ENCODE results near the gene ARHGAP28.

- TF ChIP-seq CTCF (IDR thresholded peaks at IDR 0.05; ENCODE audit: insufficient read depth, low read length) (no peak), REST (IDR thresholded peaks at IDR 0.05; ENCODE audit: insufficient replicate concordance, low read depth) (no peak), POLR2AphosphoS5 (IDR thresholded peaks at IDR 0.05; ENCODE audit: low read depth) (no peak)
Measured at GRCh38 chr18:6917072-6917471, 187.6 kb downstream of the ARHGAP28 start.
